ENCODE measurements around the gene MAP3K14. TPM values are rescaled to one million over a fixed set of nuclear protein-coding genes. Genes with fewer than 3 reads are reported as not detected.
A peak's percentile ranks its signal among the peaks of the same experiment; 100 is the strongest.

Gene MAP3K14
- total RNA-seq, 2 donors from 2014 or later, result 4.6 to 5.5 TPM

DNA sequence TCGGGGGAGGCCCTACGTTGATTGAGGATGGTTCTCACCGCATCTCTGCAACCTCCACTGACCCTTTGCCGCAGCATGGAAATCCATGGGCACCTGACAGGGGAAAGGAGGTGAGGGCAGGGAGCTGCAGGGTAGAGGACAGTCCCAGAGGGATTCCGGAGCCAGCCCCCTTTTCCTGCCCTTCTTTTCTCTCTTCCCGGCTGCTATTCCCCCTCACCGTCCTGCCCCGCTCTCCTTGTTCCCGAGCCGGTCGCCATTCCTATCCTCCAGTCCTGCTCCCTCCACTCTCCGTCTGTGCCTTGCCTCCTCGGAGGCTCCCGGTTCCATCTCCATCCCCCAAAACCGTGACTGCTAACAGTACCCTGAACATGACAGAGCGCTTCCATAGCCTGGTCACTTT lies 59.7 kb downstream of the MAP3K14 start:
- WGBS, 2 experiments (ENCODE audit: insufficient coverage in 1 of 2, insufficient read length in 1 of 2), result 79 to 82% methylated on average over 15 to 16 of the region's 16 CpGs
- no peak overlapping the region for H3K4me3 ChIP-seq (ENCODE audit: low read length)
- no peak for DNase-seq
- TF ChIP-seq, protein P1, sequence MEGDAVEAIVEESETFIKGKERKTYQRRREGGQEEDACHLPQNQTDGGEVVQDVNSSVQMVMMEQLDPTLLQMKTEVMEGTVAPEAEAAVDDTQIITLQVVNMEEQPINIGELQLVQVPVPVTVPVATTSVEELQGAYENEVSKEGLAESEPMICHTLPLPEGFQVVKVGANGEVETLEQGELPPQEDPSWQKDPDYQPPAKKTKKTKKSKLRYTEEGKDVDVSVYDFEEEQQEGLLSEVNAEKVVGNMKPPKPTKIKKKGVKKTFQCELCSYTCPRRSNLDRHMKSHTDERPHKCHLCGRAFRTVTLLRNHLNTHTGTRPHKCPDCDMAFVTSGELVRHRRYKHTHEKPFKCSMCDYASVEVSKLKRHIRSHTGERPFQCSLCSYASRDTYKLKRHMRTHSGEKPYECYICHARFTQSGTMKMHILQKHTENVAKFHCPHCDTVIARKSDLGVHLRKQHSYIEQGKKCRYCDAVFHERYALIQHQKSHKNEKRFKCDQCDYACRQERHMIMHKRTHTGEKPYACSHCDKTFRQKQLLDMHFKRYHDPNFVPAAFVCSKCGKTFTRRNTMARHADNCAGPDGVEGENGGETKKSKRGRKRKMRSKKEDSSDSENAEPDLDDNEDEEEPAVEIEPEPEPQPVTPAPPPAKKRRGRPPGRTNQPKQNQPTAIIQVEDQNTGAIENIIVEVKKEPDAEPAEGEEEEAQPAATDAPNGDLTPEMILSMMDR (conservative IDR thresholded peaks at IDR 0.05), result no peak
- H3K4me3 Mint-ChIP-seq, result no peak overlapping the region
- H3K27ac ChIP-seq (ENCODE audit: low read depth, low read length), result no peak overlapping the region
- H3K36me3 ChIP-seq (ENCODE audit: control insufficient read depth, insufficient read depth, low read length), result no peaks in the 10 kb centered on the region
- no peak overlapping the region for H3K27ac Mint-ChIP-seq
- H3K9ac ChIP-seq (ENCODE audit: extremely low read depth, low read length, poor library complexity, severe bottlenecking), result no peak overlapping the region
- H3K9me3 Mint-ChIP-seq, result no peaks in the 10 kb centered on the region
- peaks cover 6% of the 10 kb centered on the region for H3K4me1 ChIP-seq (ENCODE audit: control insufficient read depth, insufficient read depth, low read length)
- no peaks in the 10 kb centered on the region for H3K36me3 Mint-ChIP-seq (ENCODE audit: low read depth)
- H3K27me3 Mint-ChIP-seq (ENCODE audit: insufficient read depth), result peaks cover 27% of the 10 kb centered on the region
- H3K9me3 ChIP-seq (ENCODE audit: control insufficient read depth, low read length), result no peaks in the 10 kb centered on the region
- peaks cover 8% of the 10 kb centered on the region for H3K27me3 ChIP-seq (ENCODE audit: control insufficient read depth, insufficient read depth, low read length, poor library complexity, severe bottlenecking)
- H3K4me1 Mint-ChIP-seq, result peaks cover 22% of the 10 kb centered on the region

DNA sequence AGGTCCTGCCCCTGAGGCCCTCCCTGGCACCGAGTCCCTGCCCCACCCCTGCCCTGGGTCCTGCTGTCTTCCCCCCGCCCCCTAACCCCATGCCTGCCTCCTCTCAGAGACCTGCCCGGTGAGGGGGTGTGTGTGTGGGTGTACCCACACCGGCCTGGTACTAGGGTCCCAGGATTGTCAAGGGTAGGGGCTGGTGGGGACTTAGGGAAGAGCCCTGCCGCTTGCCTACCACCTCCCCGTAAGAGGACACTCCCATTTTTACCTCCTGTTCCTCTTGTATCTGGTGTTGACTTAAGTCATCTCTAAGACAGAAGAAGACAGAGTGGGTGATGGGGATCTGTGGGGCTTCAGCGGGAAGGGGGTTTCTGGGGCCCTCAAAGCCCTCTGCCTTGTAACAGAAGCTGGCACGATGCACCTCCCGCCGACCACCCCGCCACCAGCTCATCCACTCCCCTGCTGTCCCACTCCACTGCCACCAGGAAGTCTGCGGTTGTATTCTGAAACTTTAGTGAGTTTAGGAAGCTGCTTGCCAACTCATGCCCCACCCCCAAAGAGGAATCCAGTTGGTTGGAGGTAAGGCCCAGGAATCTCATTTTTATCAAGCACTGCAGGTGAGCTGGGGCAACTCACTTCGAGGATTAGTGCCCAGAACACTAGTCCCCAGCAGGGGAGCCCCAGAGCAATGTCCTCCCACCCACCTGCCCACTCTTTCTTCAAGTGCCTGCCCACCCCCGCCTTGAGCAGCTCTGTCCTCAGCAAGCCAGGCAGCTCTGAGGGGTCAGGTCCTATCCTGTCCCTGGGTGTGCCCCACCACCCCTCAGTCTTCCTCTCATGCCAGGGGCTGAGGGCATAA lies 60.5 kb downstream of the MAP3K14 start:
- no peaks in the 10 kb centered on the region for H3K36me3 Mint-ChIP-seq (ENCODE audit: low read depth)
- 83 to 100% methylated on average over 1 to 11 of the region's 14 CpGs for WGBS, 2 experiments (ENCODE audit: insufficient coverage in 1 of 2, insufficient read length in 1 of 2)

DNA sequence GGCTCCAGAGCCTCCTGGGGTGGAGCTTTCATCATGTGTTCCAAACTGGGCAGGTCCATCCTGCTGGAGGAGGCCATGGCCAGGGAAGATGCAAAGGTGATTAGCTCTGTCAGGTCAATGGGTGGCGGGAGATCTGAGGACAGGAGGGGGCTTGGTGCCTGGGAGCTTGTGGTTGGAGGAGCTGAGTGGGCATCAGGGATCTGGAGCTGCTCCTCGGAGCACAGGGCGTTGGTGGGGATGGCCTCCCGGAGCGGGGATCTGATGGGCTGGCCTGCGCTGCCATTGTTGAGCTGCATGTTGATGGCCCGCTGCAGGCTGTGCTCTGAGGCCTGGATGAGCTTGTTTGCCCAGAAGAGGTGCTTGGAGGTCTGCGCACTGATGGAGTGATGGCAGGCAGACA lies 61.5 kb downstream of the MAP3K14 start:
- Histone ChIP-seq H3K4me1 (ENCODE audit: control insufficient read depth, insufficient read depth, low read length) (peaks cover 6% of the 10 kb centered on the region), H3K27me3 (ENCODE audit: control insufficient read depth, insufficient read depth, low read length, poor library complexity, severe bottlenecking) (no peaks in the 10 kb centered on the region), H3K9me3 (ENCODE audit: control insufficient read depth, low read length) (no peaks in the 10 kb centered on the region), H3K9ac (ENCODE audit: extremely low read depth, low read length, poor library complexity, severe bottlenecking) (no peak overlapping the region), H3K27ac (ENCODE audit: low read depth, low read length) (no peak overlapping the region), H3K36me3 (ENCODE audit: control insufficient read depth, insufficient read depth, low read length) (peaks cover under 1% of the 10 kb centered on the region), H3K4me3 (ENCODE audit: low read length) (no peak overlapping the region)
- no peak for DNase-seq
- Mint-ChIP-seq H3K27me3 (ENCODE audit: insufficient read depth) (peaks cover 18% of the 10 kb centered on the region), H3K27ac (no peak overlapping the region), H3K9me3 (no peaks in the 10 kb centered on the region), H3K36me3 (ENCODE audit: low read depth) (peaks cover 2% of the 10 kb centered on the region), H3K4me1 (peaks cover 21% of the 10 kb centered on the region), H3K4me3 (no peak overlapping the region)
- WGBS, 2 experiments (ENCODE audit: insufficient coverage in 1 of 2, insufficient read length in 1 of 2), result 95 to 98% methylated on average over 7 to 8 of the region's 8 CpGs
- TF ChIP-seq, protein P1 (conservative IDR thresholded peaks at IDR 0.05), result no peak

More for the DNA sequence above, 60.5 kb downstream of the MAP3K14 start:
- no peaks in the 10 kb centered on the region for H3K9me3 ChIP-seq (ENCODE audit: control insufficient read depth, low read length)
- peak; percentile 85 for DNase-seq
- no peaks in the 10 kb centered on the region for H3K36me3 ChIP-seq (ENCODE audit: control insufficient read depth, insufficient read depth, low read length)
- Mint-ChIP-seq H3K4me1 (peaks cover 21% of the 10 kb centered on the region), H3K27me3 (ENCODE audit: insufficient read depth) (peaks cover 25% of the 10 kb centered on the region), H3K27ac (no peak overlapping the region), H3K4me3 (peak overlapping the region; percentile 30), H3K9me3 (no peaks in the 10 kb centered on the region)
- peaks cover 6% of the 10 kb centered on the region for H3K4me1 ChIP-seq (ENCODE audit: control insufficient read depth, insufficient read depth, low read length)
- H3K27me3 ChIP-seq (ENCODE audit: control insufficient read depth, insufficient read depth, low read length, poor library complexity, severe bottlenecking), result peaks cover 5% of the 10 kb centered on the region
- H3K27ac ChIP-seq (ENCODE audit: low read depth, low read length), result no peak overlapping the region
- H3K9ac ChIP-seq (ENCODE audit: extremely low read depth, low read length, poor library complexity, severe bottlenecking), result no peak overlapping the region
- H3K4me3 ChIP-seq (ENCODE audit: low read length), result no peak overlapping the region
- TF ChIP-seq, protein P1 (conservative IDR thresholded peaks at IDR 0.05), result peak; percentile 65
